ENCODE data around the gene ALX4. TPM values are rescaled to one million over a fixed set of nuclear protein-coding genes. Genes with fewer than 3 reads are reported as not detected.

ALX4 gene
- total and polyA plus RNA-seq, 2 donors from 2014 or later, result 0.09 to 0.16 TPM

DNA sequence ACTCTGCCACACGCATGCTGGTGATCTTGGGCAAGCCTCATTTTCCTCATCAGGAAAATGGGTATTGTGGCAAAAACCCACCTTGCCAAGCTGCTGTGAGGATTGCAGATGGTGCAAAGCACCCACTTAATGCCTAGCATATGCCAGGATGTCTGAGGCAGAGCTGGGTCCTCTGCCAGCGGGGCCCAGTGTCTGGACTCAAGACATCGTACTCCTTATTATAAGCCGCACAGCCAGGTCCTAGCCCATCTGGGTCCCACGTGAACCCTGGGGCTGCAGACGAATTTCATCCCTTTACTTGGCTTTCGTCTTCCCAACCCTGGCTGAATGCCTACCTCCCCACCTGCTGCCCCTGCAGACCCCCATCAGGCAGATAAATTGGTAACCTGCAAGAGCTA is 34.5 kb upstream of the ALX4 start:
- no peaks in the 10 kb centered on the region for H3K27me3 ChIP-seq (ENCODE audit: control insufficient read depth, insufficient read depth, low read length)
- FAIRE-seq, result no peak
- DNase-seq, result no peak
- H3K4me3 ChIP-seq (ENCODE audit: low read length in 3 of 3), result no peak overlapping the region
- H3K4me1 ChIP-seq (ENCODE audit: control insufficient read depth in 2 of 3, insufficient read depth in 2 of 3, low read depth in 1 of 3, low read length in 3 of 3), result no peaks in the 10 kb centered on the region
- H3K36me3 ChIP-seq (ENCODE audit: control insufficient read depth in 2 of 3, insufficient read depth in 3 of 3, low read length in 3 of 3), result no peaks in the 10 kb centered on the region
- TF ChIP-seq, protein P1, sequence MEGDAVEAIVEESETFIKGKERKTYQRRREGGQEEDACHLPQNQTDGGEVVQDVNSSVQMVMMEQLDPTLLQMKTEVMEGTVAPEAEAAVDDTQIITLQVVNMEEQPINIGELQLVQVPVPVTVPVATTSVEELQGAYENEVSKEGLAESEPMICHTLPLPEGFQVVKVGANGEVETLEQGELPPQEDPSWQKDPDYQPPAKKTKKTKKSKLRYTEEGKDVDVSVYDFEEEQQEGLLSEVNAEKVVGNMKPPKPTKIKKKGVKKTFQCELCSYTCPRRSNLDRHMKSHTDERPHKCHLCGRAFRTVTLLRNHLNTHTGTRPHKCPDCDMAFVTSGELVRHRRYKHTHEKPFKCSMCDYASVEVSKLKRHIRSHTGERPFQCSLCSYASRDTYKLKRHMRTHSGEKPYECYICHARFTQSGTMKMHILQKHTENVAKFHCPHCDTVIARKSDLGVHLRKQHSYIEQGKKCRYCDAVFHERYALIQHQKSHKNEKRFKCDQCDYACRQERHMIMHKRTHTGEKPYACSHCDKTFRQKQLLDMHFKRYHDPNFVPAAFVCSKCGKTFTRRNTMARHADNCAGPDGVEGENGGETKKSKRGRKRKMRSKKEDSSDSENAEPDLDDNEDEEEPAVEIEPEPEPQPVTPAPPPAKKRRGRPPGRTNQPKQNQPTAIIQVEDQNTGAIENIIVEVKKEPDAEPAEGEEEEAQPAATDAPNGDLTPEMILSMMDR (IDR thresholded peaks at IDR 0.05; ENCODE audit: borderline replicate concordance, extremely low read depth, insufficient read depth), result no peak
- H3K27ac ChIP-seq (ENCODE audit: low read depth in 2 of 2, low read length in 2 of 2), result no peak overlapping the region
- intact Hi-C loops (cut with DNase I), result no loop called here
- H3K9ac ChIP-seq (ENCODE audit: low read length in 3 of 3), result no peak overlapping the region
- no peaks in the 10 kb centered on the region for H3K9me3 ChIP-seq (ENCODE audit: control insufficient read depth in 2 of 3, insufficient read depth in 1 of 3, low read length in 3 of 3)

DNA sequence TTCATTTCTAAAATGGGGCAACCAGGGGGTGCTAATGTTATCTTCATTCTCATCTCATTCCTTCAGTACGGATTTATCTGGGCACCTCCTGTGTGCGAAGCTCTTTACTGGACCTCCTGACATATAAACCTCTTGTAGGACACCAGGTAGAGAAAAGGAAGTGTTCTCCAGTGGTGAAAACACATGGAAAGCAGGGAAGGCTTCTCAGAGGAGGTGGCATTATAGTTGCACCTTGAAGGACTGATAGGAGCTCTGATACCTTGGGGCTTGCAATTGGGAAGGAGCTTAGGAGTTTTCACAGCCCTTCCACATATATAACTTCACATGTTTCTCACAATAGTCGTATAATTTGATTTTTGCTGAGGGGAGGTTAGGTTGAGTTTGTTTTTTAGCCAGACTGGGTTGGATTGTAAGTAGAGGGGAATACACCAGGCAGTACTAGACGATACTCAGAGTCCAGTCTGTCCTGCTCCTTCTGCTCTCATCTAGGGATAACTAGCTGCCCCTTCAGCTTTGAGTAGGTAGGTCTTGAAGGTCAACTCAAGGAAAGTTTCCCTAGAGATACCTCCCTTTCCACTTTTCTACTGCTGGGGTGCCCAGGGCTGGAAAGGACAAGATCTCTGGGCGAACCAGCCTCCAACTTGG is 34.0 kb upstream of the ALX4 start:
- Histone ChIP-seq H3K27ac (ENCODE audit: low read depth in 2 of 2, low read length in 2 of 2) (no peak overlapping the region), H3K27me3 (ENCODE audit: control insufficient read depth, insufficient read depth, low read length) (peaks cover 2% of the 10 kb centered on the region), H3K36me3 (ENCODE audit: control insufficient read depth in 2 of 3, insufficient read depth in 3 of 3, low read length in 3 of 3) (no peaks in the 10 kb centered on the region), H3K9me3 (ENCODE audit: control insufficient read depth in 2 of 3, insufficient read depth in 1 of 3, low read length in 3 of 3) (no peaks in the 10 kb centered on the region), H3K9ac (ENCODE audit: low read length in 3 of 3) (no peak overlapping the region), H3K4me3 (ENCODE audit: low read length in 3 of 3) (no peak overlapping the region), H3K4me1 (ENCODE audit: control insufficient read depth in 2 of 3, insufficient read depth in 2 of 3, low read depth in 1 of 3, low read length in 3 of 3) (no peaks in the 10 kb centered on the region)
- intact Hi-C loops (cut with DNase I), result no loop called here
- TF ChIP-seq, protein P1 (IDR thresholded peaks at IDR 0.05; ENCODE audit: borderline replicate concordance, extremely low read depth, insufficient read depth), result no peak
- FAIRE-seq (no peak), DNase-seq (no peak)

DNA sequence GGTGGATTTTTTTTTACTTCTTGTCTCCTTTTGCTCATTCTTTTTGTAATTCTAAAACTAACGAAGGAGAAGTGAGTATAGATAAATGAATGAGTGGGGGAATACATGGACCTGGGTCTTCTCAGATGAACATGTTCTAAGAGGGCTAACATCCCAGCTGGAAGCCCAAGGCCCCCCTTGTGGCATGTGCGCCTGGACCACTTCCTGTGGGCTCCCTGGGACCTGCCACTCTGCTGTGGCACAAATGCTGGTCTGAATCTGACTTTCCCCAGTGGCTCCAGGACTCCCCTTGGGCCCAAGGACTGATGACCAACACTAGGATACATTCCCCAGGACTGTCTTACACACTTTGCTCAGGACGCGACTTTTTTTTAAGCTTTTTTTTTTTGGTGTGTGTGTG is 32.7 kb upstream of the ALX4 start:
- Histone ChIP-seq H3K9ac (ENCODE audit: low read length in 3 of 3) (no peak overlapping the region), H3K27ac (ENCODE audit: low read depth in 2 of 2, low read length in 2 of 2) (no peak overlapping the region), H3K4me1 (ENCODE audit: control insufficient read depth in 2 of 3, insufficient read depth in 2 of 3, low read depth in 1 of 3, low read length in 3 of 3) (no peaks in the 10 kb centered on the region), H3K4me3 (ENCODE audit: low read length in 3 of 3) (no peak overlapping the region), H3K9me3 (ENCODE audit: control insufficient read depth in 2 of 3, insufficient read depth in 1 of 3, low read length in 3 of 3) (no peaks in the 10 kb centered on the region), H3K27me3 (ENCODE audit: control insufficient read depth, insufficient read depth, low read length) (peaks cover 14% of the 10 kb centered on the region), H3K36me3 (ENCODE audit: control insufficient read depth in 2 of 3, insufficient read depth in 3 of 3, low read length in 3 of 3) (no peaks in the 10 kb centered on the region)
- intact Hi-C loops (cut with DNase I), result no loop called here
- TF ChIP-seq, protein P1 (IDR thresholded peaks at IDR 0.05; ENCODE audit: borderline replicate concordance, extremely low read depth, insufficient read depth), result no peak
- no peak for DNase-seq
- no peak for FAIRE-seq

DNA sequence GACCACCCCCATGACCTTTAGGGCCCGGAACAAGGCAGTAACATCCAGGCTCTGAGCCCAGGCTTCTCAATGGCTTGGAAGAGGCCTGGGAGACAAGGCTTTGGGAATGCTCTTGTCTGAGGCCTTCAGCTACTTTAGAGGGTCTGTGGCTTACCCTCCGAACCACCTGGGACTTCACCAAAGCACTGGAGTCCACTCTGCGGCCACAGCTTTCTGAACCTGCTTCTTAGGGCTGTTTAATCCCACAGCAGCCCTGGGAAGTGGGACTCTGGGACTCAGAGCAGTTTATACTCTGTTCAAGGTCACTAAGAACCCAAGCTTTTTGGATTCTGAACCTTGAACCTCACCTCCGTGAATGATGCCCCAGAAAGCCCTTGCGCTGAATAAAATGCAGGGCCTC is 30.7 kb upstream of the ALX4 start:
- Histone ChIP-seq H3K27me3 (ENCODE audit: control insufficient read depth, insufficient read depth, low read length) (peaks cover 34% of the 10 kb centered on the region), H3K9ac (ENCODE audit: low read length in 3 of 3) (no peak overlapping the region), H3K36me3 (ENCODE audit: control insufficient read depth in 2 of 3, insufficient read depth in 3 of 3, low read length in 3 of 3) (no peaks in the 10 kb centered on the region)

More for the DNA sequence above, 30.7 kb upstream of the ALX4 start:
- H3K4me1 ChIP-seq (ENCODE audit: control insufficient read depth in 2 of 3, insufficient read depth in 2 of 3, low read depth in 1 of 3, low read length in 3 of 3), result no peaks in the 10 kb centered on the region
- no peaks in the 10 kb centered on the region for H3K9me3 ChIP-seq (ENCODE audit: control insufficient read depth in 2 of 3, insufficient read depth in 1 of 3, low read length in 3 of 3)
- TF ChIP-seq, protein P1 (IDR thresholded peaks at IDR 0.05; ENCODE audit: borderline replicate concordance, extremely low read depth, insufficient read depth), result no peak
- intact Hi-C loops (cut with DNase I), result no loop called here
- DNase-seq (no peak), FAIRE-seq (no peak)
- H3K4me3 ChIP-seq (ENCODE audit: low read length in 3 of 3), result no peak overlapping the region
- no peak overlapping the region for H3K27ac ChIP-seq (ENCODE audit: low read depth in 2 of 2, low read length in 2 of 2)
